NCI-H187 treated with DMSO at 0.1 percent for 48 hours (cell line): ENCODE results near the gene PRG2.
"Not testable (repeated sequence)": the region's sequence is repeated elsewhere in the genome, so short reads cannot be mapped to it uniquely, and the experiment has no call there.

Experiments used
- DNase-seq: peaks from one replicate; lab custom pipeline; 2025; lab: John Stamatoyannopoulos, UW

PRG2 gene

GRCh38 chr11:57419146-57419545 lies 28.7 kb upstream of the PRG2 start:
- DNase-seq = no peak

GRCh38 chr11:57418131-57418530 lies 27.7 kb upstream of the PRG2 start:
- DNase-seq = no peak

DNA sequence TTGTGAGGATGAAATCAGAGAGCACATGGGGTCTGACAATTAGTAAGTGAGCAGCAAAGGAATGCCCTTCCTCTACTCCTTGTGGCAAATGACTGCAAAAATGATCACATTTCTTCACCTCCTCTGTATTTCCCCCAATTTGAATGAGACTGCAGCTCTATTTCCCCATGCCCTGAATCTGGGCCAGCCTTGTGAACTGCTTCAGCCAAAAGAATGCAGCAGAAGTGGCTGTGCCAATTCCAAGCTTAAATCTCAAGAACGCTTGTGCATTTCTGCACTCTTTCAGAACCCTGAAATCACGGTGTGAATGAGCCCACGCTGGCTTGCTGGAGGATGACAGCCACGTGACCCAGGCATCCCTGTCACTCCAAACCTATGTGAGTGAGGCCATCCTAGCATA lies 26.6 kb upstream of the PRG2 start:
- no peak for DNase-seq

GRCh38 chr11:57416436-57416835 lies 26.0 kb upstream of the PRG2 start:
- no peak for DNase-seq

DNA sequence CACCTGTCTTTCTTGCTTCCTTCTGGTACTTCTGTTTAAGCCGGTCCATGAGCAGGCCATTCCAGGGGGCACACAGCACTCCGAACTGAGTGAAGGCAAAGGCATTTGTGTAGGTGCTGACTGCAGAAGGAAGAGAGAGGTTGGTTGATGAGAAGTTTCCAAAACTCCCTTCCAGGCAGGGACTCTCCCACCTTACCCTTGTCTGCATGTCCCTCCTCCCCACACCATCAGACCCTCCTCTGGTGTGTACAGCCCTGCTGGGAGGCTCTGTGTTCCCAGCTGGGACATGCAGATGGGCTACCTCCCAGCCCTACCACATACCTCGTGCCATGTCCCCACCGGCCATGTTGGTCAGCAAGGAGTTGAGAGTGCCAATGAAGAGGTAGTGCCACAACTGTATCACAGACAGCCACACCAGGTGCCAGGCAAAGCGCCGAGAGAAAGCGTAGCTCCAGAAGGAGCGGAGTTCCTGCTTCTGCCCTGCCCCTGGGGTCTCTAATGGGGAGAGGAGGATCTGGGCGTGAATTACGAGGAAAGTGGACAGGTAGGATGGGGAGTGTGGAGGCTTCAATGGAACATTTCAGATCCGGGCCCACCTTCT lies 24.3 kb upstream of the PRG2 start:
- no peak for DNase-seq

GRCh38 chr11:57413681-57414080 lies 23.2 kb upstream of the PRG2 start:
- no peak for DNase-seq

DNA sequence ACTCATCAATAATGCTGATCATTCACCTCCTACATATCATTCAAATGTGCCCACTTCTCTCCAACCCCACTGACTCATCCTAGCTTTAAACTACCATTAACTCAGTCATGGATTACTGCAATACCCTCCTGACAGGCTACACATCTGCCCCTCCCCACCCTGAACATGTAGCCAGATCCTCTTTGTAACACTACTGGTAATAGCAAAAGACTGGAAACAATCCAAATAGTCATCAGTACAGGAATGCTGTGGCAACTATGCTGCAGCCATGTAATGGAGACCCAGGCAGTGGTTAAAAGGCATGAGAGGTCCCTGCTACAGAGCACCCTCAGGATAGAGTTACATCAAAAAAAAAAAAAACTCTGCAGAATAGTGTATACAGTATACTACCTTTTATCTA lies 19.8 kb upstream of the PRG2 start:
- DNase-seq = no peak

GRCh38 chr11:57409321-57410100 lies 19.1 kb upstream of the PRG2 start:
- DNase-seq = no peak

- DNase-seq = no peak
Observed at GRCh38 chr11:57408771-57409170, 18.3 kb upstream of the PRG2 start.

- no peak for DNase-seq
Observed at GRCh38 chr11:57407941-57408475, 17.6 kb upstream of the PRG2 start.

DNA sequence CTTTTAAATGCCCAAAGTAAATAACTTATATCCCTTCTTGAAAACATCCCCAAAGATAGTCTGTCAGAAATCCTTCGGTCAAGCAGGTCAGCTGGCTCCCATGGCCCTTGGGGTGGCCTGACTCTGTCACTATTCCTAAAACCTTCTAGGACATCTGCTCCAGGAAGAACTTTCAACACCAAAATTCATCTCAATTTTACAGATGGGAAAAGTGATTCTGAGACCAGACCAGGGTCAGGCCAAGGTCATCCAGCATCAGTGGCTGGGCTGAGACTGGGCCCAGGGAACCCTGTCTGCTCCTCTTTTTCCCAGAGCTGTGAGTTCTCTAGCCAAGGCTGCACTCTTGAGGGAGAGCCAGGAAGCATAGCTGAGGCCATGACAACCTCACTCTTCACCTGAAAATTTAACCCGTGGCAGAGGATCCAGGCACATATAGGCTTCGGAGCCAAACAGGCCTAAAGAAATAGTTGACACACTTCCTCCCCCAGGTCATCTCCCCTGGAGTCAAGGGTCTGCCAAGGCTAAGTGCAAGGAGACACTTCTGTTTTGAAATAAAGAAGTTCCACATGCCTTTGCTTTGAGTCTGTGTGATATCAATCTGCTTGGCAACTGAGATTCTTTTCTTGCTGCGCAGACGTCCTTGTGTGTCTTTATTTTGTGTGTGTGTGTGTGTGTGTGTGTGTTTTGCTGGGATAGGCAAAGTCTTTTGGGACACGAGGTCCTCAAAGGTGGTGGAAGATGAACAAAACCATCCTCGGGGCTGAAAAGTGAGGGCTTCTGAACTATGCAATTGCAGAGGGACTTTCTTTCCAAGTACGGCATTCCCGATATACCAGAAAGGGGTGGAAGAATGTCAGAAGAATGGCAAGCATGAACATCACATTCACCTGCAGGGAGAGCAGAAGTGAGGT lies 16.8 kb upstream of the PRG2 start:
- DNase-seq = no peak

GRCh38 chr11:57406337-57406904 lies 16.0 kb upstream of the PRG2 start:
- DNase-seq = no peak

- no peak for DNase-seq
Observed at GRCh38 chr11:57405271-57405860, 14.9 kb upstream of the PRG2 start.

DNA sequence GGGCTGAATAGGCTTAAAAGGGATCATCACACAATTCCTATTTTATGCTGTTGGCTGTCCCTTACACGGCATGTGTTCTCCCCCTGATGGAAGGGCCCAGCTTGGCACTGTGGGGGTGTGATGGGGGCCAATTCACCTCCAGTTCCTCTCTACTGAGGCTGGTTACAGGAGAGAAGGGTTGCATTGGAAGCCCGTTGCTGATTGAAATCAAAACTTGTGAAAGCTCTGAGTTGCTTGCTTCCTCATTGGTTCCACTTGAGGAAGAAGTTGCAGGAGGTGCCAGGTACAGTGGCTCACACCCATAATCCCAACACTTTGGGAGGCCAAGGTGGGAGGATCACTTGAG lies 13.3 kb upstream of the PRG2 start:
- DNase-seq = no peak

DNA sequence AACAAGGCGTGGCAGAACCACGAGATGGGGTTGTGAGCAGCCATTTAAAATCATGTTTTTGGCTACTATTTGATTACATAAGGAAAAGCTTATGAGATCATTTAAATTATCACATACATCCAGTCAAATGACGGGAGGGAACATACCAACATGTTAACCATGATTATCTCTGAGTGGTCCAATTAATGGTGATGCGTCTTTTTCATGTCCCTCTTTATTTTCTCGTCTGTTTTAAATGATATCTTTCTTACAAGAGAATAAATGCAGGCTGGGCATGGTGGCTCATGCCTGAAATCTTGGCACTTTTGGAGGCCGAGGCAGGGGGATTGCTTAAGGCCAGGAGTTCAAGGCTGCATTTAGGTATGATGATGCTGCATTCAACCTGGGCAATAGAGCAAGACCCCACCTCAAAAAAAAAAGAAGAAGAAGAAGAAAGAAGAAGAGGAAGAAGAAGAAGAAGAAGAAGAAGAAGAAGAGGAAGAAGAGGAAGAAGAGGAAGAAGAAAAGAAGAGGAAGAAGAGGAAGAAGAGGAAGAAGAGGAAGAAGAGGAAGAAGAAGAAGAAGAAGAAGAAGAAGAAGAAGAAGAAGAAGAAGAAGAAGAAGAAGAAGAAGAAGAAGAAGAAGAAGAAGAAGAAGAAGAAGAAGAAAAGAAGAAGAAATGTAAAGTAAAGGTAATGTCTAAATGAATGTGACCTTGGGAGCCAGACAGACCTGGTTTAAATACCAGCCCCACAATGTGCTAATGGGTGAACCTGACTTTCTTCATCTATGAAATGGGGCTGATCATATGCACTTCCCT lies 12.8 kb upstream of the PRG2 start:
- not testable (repeated sequence) for DNase-seq

DNA sequence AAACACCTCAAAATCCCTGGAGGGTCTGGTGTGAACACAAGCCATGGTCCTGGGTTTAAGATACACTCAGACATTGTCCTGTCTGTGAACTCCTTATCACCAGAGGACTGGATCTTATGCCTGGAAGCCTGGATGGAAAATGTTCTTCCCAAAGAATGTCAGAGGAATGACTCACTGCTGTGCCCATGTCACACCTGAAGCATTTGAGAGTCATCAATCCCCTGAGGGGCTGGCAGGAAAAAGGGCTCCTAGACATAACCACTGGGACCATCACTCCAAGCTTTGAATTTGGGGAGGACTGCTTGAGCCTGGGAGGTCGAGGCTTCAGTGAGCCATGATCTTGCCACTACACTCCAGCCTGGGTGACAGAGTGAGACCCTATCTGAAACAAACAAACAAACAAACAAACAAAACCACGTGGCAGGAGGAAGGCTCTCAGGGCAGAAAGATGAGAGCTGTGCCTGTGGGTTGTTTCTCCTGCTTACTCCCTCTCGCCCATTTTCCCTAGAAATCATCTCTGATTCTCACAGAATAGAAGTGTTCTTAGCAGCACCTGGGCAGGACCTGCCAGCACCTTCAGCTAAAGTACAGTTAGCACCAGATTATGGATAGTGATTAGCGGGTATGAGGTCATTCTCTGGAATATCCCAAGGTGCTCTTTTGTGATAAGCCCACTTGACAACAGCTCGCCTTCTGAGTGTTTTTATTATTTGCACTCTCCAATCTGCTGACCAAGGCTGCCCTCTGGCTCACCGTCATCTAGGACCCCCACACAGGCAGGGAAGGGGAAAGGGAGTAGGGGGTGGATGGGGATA lies 11.9 kb upstream of the PRG2 start:
- no peak for DNase-seq

DNA sequence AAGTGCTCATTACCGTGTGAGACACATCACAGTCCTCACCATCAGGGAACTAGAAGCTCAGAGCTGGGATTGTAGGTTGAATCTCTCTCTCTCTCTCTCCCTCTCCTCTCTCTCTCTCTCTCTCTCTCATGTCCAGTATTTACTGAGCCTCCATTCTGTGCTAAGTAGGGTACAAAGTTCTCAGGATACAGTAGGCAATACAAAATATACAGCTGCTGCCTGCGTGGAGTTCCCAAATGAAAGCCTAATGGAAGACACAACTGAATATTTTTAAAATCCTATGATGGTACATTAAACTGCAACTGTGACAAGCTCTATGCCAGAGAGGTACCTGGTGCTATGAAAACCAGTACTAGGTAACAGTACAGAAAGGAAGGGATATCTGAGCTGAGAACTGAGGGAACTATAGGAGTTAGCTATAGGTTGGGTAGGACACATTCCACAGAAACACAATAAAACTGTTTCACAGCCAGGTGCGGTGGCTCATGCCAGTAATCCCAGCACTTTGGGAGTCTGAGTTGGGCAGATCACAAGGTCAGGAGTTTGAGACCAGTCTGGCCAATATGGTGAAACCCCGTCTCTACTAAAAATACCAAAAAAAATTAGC lies 9.6 kb upstream of the PRG2 start:
- DNase-seq = no peak

DNA sequence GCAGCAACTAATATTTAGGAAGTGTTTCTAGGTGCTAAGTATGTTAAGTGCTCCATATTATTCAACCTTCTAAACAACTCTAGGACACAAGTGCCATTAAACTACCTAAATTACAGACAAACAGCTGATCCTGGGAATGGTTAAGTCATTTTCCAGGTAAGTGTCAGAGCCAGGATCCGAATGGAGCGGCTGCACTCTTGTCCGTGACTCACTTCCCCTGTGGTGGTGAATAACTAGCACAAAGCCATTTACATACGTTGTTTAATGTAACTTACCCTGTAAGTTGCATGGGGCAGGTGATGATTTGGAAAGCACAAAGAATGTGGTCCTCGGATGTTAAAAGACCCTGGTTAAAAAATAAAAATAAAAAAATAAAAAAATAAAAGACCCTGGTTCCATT lies 8.8 kb upstream of the PRG2 start:
- DNase-seq = no peak

DNA sequence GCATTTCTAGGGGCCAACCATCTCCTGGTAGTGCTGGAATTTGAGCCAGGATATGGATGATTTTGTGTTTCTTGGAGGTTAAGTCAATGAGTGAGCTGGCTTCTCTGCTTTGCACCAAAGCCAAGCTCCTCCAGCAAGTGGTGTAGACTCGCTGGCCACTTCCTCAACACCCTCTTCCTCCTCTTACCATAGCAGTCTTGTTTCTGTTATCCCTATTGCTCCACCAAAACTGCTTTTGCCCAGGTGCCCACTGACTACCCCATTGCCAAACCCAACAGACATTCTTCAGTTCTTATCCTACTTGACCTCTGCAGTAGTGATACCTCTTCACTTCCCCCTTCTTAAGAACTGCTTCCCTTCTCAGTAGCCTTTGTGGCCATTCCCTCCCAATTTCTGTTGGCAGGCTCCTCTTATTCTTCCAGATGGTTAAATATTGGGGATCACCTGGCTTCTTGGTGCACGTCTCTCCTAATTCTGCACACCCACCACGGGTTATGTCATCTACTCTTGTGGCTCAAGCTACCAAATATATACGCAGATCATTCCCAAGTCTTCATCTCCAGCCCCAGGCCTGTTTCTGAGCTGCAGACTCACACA lies 7.0 kb upstream of the PRG2 start:
- no peak for DNase-seq
